ENCODE results near the gene S1PR2.
"Not testable (repeated sequence)": the region's sequence is repeated elsewhere in the genome, so short reads cannot be mapped to it uniquely, and the experiment has no call there.

Gene S1PR2

DNA sequence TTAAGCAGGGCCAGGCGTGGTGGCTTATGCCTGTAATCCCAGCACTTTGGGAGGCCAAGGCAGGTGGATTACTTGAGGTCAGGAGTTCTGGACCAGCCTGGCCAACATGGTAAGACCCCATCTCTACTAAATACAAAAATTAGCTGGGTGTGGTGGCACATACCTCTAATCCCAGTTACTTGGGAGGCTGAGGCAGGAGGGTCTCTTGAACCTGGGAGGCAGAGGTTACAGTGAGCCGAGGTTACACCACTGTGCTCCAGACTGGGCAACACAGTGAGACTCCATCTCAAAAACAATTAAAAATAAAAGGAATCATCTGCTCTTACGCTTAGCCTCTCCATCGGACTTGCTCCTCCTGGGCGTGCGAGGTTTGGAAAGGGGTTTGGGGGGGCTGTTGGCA lies 51.1 kb downstream of the S1PR2 start:
- not testable (repeated sequence) for H3K9me3 ChIP-seq (ENCODE audit: control insufficient read depth, insufficient read depth, low read length); H3K4me1 ChIP-seq (ENCODE audit: control insufficient read depth, insufficient read depth, low read length); H3K9ac ChIP-seq (ENCODE audit: low read depth, low read length); H3K27me3 ChIP-seq (ENCODE audit: control insufficient read depth, insufficient read depth, low read length); H3K4me3 ChIP-seq (ENCODE audit: low read depth, low read length)
- peaks cover 33% of the 10 kb centered on the region for H3K36me3 ChIP-seq (ENCODE audit: control insufficient read depth, insufficient read depth, low read length)

DNA sequence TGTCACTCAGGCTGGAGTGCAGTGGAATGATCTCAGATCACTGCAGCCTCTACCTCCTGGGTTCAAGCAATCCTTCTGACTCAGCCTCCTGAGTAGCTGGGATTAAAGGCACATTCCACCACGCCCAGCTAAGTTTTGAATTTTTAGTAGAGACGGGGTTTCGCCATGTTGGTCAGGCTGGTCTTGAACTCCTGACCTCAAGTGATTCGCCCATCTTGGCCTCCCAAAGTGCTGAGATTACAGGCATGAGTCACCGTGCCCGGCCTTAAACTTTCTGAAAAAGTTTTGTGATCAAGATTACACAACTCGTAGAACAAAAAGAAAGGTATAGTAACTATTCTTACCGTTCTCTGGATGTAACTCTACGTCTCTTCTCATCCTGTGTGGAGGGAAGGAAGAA lies 57.6 kb downstream of the S1PR2 start:
- H3K36me3 ChIP-seq (ENCODE audit: control insufficient read depth, insufficient read depth, low read length): peaks cover 46% of the 10 kb centered on the region
- H3K4me3 ChIP-seq (ENCODE audit: low read depth, low read length): no peak overlapping the region
- H3K27me3 ChIP-seq (ENCODE audit: control insufficient read depth, insufficient read depth, low read length): no peaks in the 10 kb centered on the region
- H3K9ac ChIP-seq (ENCODE audit: low read depth, low read length): no peak overlapping the region
- no peaks in the 10 kb centered on the region for H3K4me1 ChIP-seq (ENCODE audit: control insufficient read depth, insufficient read depth, low read length)
- H3K9me3 ChIP-seq (ENCODE audit: control insufficient read depth, insufficient read depth, low read length): no peaks in the 10 kb centered on the region

Measured in iPS-15b (cell line).